ENCODE results near the gene DDX17. TPM values are rescaled to one million over a fixed set of nuclear protein-coding genes. Genes with fewer than 3 reads are reported as not detected.
A peak's percentile ranks its signal among the peaks of the same experiment; 100 is the strongest.

DDX17 gene
- total RNA-seq, 1 experiment from 2014 or later, result 529 TPM

- H3K23me2 ChIP-seq (ENCODE audit: insufficient read length, low read depth, low read length, poor library complexity, severe bottlenecking), result peaks cover 6% of the 10 kb centered on the region
- H3K27me3 ChIP-seq (ENCODE audit: insufficient read depth, low read length), result peaks cover 15% of the 10 kb centered on the region
- no peak overlapping the region for H2BK20ac ChIP-seq (ENCODE audit: low read depth, low read length, poor library complexity, severe bottlenecking)
- no peak overlapping the region for H3K4me2 ChIP-seq (ENCODE audit: insufficient read depth, insufficient read length, low read length)
- no peaks in the 10 kb centered on the region for H3K9me3 ChIP-seq (ENCODE audit: control insufficient read depth, low read depth, low read length)
- H3K4me3 Mint-ChIP-seq, result no peak overlapping the region
- no peak overlapping the region for H3K56ac ChIP-seq (ENCODE audit: insufficient read length, low read depth, low read length)
- no peaks in the 10 kb centered on the region for H3K9me3 Mint-ChIP-seq
- H2BK120ac ChIP-seq (ENCODE audit: low read depth, low read length, poor library complexity, severe bottlenecking), result no peak overlapping the region
- no peak overlapping the region for H3K23ac ChIP-seq (ENCODE audit: insufficient read length, low read depth, low read length)
- H4K91ac ChIP-seq (ENCODE audit: insufficient read length, low read depth, low read length), result no peak overlapping the region
- no CpG with 5 or more reads among the region's 11 CpGs for whole genome bisulfite sequencing (ENCODE audit: extremely low coverage, insufficient read length, low lambda C conversion rate)
- no peak overlapping the region for H3K9ac ChIP-seq (ENCODE audit: extremely low read depth, insufficient read length, low read length)
- peaks cover 21 to 42% of the 10 kb centered on the region in 2 experiments for H3K4me1 Mint-ChIP-seq
- H4K20me1 ChIP-seq (ENCODE audit: control insufficient read depth, insufficient read depth, insufficient read length), result peaks cover 4% of the 10 kb centered on the region
- H2BK15ac ChIP-seq (ENCODE audit: low read depth, low read length), result no peak overlapping the region
- H3K27me3 Mint-ChIP-seq (ENCODE audit: low read depth), result peaks cover 59% of the 10 kb centered on the region
- H3K4ac ChIP-seq (ENCODE audit: low read depth, low read length), result no peak overlapping the region
- DNase-seq, result no peak
- no peak overlapping the region for H3K18ac ChIP-seq (ENCODE audit: insufficient read length, low read depth, low read length)
- no peak overlapping the region for H2BK5ac ChIP-seq (ENCODE audit: insufficient read length, low read length)
- peaks cover 3% of the 10 kb centered on the region; the same call in 1 of the 2 replicates for H3K4me1 ChIP-seq (ENCODE audit: insufficient read depth, low read length)
- peak overlapping the region; percentile 44; the same call in 1 of the 2 replicates for H3K14ac ChIP-seq (ENCODE audit: insufficient read depth, low read length)
- no peak overlapping the region for H4K5ac ChIP-seq (ENCODE audit: insufficient read length, low read depth, low read length)
- no peak overlapping the region for H3K27ac ChIP-seq (ENCODE audit: insufficient read length, low read depth, low read length)
- no peak overlapping the region for H2AK5ac ChIP-seq (ENCODE audit: insufficient read length, low read length)
- no peaks in the 10 kb centered on the region for H3K79me1 ChIP-seq (ENCODE audit: insufficient read depth, low read depth, low read length, poor library complexity, severe bottlenecking)
- H3K36me3 Mint-ChIP-seq (ENCODE audit: insufficient read depth in 1 of 3, low read depth in 3 of 3), result no peaks in the 10 kb centered on the region; a peak in 2 of 7 replicates
- H2BK12ac ChIP-seq (ENCODE audit: insufficient read length, low read depth, low read length), result no peak overlapping the region
- H4K8ac ChIP-seq (replicated peaks; ENCODE audit: insufficient read length, low read depth, low read length), result no peak overlapping the region
- TF ChIP-seq CTCF (conservative IDR thresholded peaks at IDR 0.05), result no peak
- no peaks in the 10 kb centered on the region for H3K79me2 ChIP-seq (ENCODE audit: insufficient read depth, low read length)
- no peak overlapping the region for H3T11ph ChIP-seq (ENCODE audit: low read length)
- H2AFZ ChIP-seq (ENCODE audit: low read length), result no peak overlapping the region
- no peak overlapping the region; a peak in 1 of 7 replicates for H3K27ac Mint-ChIP-seq
These were observed 55.8 kb downstream of the DDX17 start for GRCh38 chr22:38450234-38450797.
